Measurements from ENCODE around the gene PCDH9.

PCDH9 gene

DNA sequence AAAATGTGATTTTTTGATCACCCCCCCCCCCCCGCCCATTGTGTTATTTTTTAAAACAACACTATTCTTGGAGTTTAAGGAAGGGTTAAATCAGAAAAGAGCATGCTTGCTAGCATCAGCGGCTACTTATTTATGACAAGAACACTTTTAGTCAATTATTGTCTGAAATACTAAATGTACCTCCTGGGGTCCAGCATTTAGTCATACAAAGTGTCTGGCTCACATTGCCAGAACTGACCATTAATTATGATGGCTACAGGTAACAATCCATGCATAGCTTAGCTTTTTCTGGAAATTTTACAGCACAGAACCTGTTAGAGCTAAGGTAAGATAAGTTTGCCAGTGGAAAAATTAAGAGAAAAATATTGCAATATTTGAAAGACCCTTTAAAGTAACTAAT lies 90.1 kb downstream of the PCDH9 start:
- Histone ChIP-seq H3K9me2 (replicated peaks; ENCODE audit: insufficient read depth, low read length) (no peaks in the 10 kb centered on the region), H2AFZ (ENCODE audit: low read depth, low read length, severe bottlenecking) (no peak overlapping the region), H3K4me2 (ENCODE audit: low read depth, low read length, poor library complexity, severe bottlenecking) (no peak overlapping the region)

DNA sequence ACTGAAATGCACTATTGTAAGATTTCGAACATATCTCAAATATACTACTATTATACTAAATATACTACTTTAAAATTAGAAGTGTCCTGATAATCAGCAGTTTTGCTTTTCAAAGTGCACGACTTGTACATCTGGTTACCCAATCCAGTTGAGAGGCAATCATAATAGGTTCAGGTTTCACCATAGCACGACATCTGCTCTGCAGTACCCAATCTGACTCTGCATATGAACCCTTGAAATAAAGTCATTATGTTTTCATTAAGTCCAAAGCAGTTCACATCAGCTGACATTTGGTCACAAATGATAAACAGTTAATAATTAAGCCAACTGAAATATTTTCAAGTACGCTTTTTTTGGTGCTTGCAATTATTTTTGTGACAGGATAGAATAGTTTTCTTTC lies 90.6 kb downstream of the PCDH9 start:
- H3K4me3 ChIP-seq (ENCODE audit: insufficient read depth, low read length, poor library complexity, severe bottlenecking): no peak overlapping the region
- H2AFZ ChIP-seq (ENCODE audit: low read depth, low read length, severe bottlenecking): no peak overlapping the region
- TF ChIP-seq, protein P1, sequence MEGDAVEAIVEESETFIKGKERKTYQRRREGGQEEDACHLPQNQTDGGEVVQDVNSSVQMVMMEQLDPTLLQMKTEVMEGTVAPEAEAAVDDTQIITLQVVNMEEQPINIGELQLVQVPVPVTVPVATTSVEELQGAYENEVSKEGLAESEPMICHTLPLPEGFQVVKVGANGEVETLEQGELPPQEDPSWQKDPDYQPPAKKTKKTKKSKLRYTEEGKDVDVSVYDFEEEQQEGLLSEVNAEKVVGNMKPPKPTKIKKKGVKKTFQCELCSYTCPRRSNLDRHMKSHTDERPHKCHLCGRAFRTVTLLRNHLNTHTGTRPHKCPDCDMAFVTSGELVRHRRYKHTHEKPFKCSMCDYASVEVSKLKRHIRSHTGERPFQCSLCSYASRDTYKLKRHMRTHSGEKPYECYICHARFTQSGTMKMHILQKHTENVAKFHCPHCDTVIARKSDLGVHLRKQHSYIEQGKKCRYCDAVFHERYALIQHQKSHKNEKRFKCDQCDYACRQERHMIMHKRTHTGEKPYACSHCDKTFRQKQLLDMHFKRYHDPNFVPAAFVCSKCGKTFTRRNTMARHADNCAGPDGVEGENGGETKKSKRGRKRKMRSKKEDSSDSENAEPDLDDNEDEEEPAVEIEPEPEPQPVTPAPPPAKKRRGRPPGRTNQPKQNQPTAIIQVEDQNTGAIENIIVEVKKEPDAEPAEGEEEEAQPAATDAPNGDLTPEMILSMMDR (IDR thresholded peaks at IDR 0.05; ENCODE audit: insufficient read depth, low read length, poor library complexity, severe bottlenecking): no peak
- no peak for TF ChIP-seq EZH2phosphoT487 (conservative IDR thresholded peaks at IDR 0.05; ENCODE audit: low read length)
- H3K9me2 ChIP-seq (replicated peaks; ENCODE audit: insufficient read depth, low read length): no peaks in the 10 kb centered on the region
- no peaks in the 10 kb centered on the region for H3K36me3 ChIP-seq (ENCODE audit: low read length)
- H3K4me2 ChIP-seq (ENCODE audit: low read depth, low read length, poor library complexity, severe bottlenecking): no peak overlapping the region
- no peaks in the 10 kb centered on the region for H3K27me3 ChIP-seq (ENCODE audit: low read length)
- no peaks in the 10 kb centered on the region for H3K79me2 ChIP-seq (ENCODE audit: insufficient read depth, low read length)
- H3F3A ChIP-seq (ENCODE audit: insufficient read depth): no peaks in the 10 kb centered on the region
- no peak overlapping the region for H3K9ac ChIP-seq (ENCODE audit: low read length)
- H3K9me3 ChIP-seq (ENCODE audit: insufficient read depth, low read length): no peaks in the 10 kb centered on the region
- H3K27ac ChIP-seq (ENCODE audit: low read depth, low read length): no peak overlapping the region
- H4K20me1 ChIP-seq (ENCODE audit: low read depth, low read length): no peaks in the 10 kb centered on the region

More for the DNA sequence above, 90.1 kb downstream of the PCDH9 start:
- H3K4me3 ChIP-seq (ENCODE audit: insufficient read depth, low read length, poor library complexity, severe bottlenecking): no peak overlapping the region
- TF ChIP-seq, protein P1 (IDR thresholded peaks at IDR 0.05; ENCODE audit: insufficient read depth, low read length, poor library complexity, severe bottlenecking): no peak
- no peak for TF ChIP-seq EZH2phosphoT487 (conservative IDR thresholded peaks at IDR 0.05; ENCODE audit: low read length)
- no peaks in the 10 kb centered on the region for H3K9me3 ChIP-seq (ENCODE audit: insufficient read depth, low read length)
- no peaks in the 10 kb centered on the region for H4K20me1 ChIP-seq (ENCODE audit: low read depth, low read length)
- H3K27ac ChIP-seq (ENCODE audit: low read depth, low read length): no peak overlapping the region
- H3K27me3 ChIP-seq (ENCODE audit: low read length): no peaks in the 10 kb centered on the region
- H3F3A ChIP-seq (ENCODE audit: insufficient read depth): no peaks in the 10 kb centered on the region
- H3K9ac ChIP-seq (ENCODE audit: low read length): no peak overlapping the region
- H3K36me3 ChIP-seq (ENCODE audit: low read length): no peaks in the 10 kb centered on the region
- H3K79me2 ChIP-seq (ENCODE audit: insufficient read depth, low read length): no peaks in the 10 kb centered on the region

DNA sequence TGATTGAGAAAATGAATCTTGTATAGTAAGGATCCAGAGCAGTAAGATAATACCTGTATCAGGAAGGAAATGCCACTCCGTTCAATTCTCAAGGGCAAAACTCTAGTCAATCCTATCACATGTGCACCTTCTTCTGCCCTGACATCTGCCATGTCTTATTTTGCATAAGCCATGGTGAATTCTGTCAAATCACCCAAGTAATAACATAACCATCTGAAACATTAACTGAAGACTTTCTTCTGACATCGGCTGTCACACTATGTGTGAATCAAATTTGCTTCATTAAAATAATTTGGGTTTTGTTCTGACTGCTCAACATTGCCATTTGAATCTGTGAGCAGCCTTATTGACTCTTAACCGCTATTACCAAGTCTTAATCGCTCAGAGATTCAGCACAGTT lies 91.2 kb downstream of the PCDH9 start:
- H3K9me2 ChIP-seq (replicated peaks; ENCODE audit: insufficient read depth, low read length): no peaks in the 10 kb centered on the region
- TF ChIP-seq, protein P1 (IDR thresholded peaks at IDR 0.05; ENCODE audit: insufficient read depth, low read length, poor library complexity, severe bottlenecking): no peak
- no peak for TF ChIP-seq EZH2phosphoT487 (conservative IDR thresholded peaks at IDR 0.05; ENCODE audit: low read length)
- H3K36me3 ChIP-seq (ENCODE audit: low read length): no peaks in the 10 kb centered on the region
- no peaks in the 10 kb centered on the region for H3K9me3 ChIP-seq (ENCODE audit: insufficient read depth, low read length)
- no peak overlapping the region for H2AFZ ChIP-seq (ENCODE audit: low read depth, low read length, severe bottlenecking)
- H3K79me2 ChIP-seq (ENCODE audit: insufficient read depth, low read length): no peaks in the 10 kb centered on the region
- H3K27me3 ChIP-seq (ENCODE audit: low read length): no peaks in the 10 kb centered on the region
- H3K4me3 ChIP-seq (ENCODE audit: insufficient read depth, low read length, poor library complexity, severe bottlenecking): no peak overlapping the region
- no peaks in the 10 kb centered on the region for H3F3A ChIP-seq (ENCODE audit: insufficient read depth)
- H3K9ac ChIP-seq (ENCODE audit: low read length): no peak overlapping the region
- no peak overlapping the region for H3K27ac ChIP-seq (ENCODE audit: low read depth, low read length)
- no peak overlapping the region for H3K4me2 ChIP-seq (ENCODE audit: low read depth, low read length, poor library complexity, severe bottlenecking)
- H4K20me1 ChIP-seq (ENCODE audit: low read depth, low read length): no peaks in the 10 kb centered on the region

Measured in SU-DHL-6 (cell line).